Keratinocyte (primary cell): Measurements from ENCODE around the gene P2RX3. TPM values are rescaled to one million over a fixed set of nuclear protein-coding genes. Genes with fewer than 3 reads are reported as not detected.
A peak's percentile ranks its signal among the peaks of the same experiment; 100 is the strongest.

Experiments
- DNase-seq: peaks from one replicate; pipeline ENCODE4 v3.0.0-alpha.2; 2011; ENCODE audit warnings: low read depth, missing footprints, low spot score
- FAIRE-seq: peaks from 2 replicates; lab custom pipeline; 2011; peaks lifted over from hg19 to GRCh38; lab: Jason Lieb, UNC
- H2AFZ ChIP-seq: 2 replicates; pipeline ENCODE4 v1.6.0; 2012; ENCODE audit warnings: low read length, control low read depth, inconsistent platforms; ENCODE audit not compliant: control insufficient read depth
- H3K27ac ChIP-seq: 2 replicates; pipeline ENCODE4 v1.5.1; 2011; ENCODE audit warnings: low read length; ENCODE audit not compliant: control insufficient read depth, insufficient read depth
- H3K27me3 ChIP-seq: 3 replicates; pipeline ENCODE4 v1.6.0; 2011; ENCODE audit warnings: low read length; ENCODE audit not compliant: control insufficient read depth, insufficient read depth; ENCODE audit errors: extremely low read depth
- H3K36me3 ChIP-seq, 2 experiments: 2 replicates in 1 of 2; 3 replicates in 1 of 2; pipeline ENCODE4 v1.5.1; 2011; ENCODE audit warnings: low read length in 2 of 2, mild to moderate bottlenecking in 1 of 2; ENCODE audit not compliant: control insufficient read depth in 2 of 2, insufficient read depth in 2 of 2; ENCODE audit errors: extremely low read depth in 1 of 2
- H3K4me1 ChIP-seq: 3 replicates; pipeline ENCODE4 v1.5.1; 2011; ENCODE audit warnings: low read length; ENCODE audit not compliant: control insufficient read depth, insufficient read depth; ENCODE audit errors: extremely low read depth
- H3K4me2 ChIP-seq: 3 replicates; pipeline ENCODE4 v1.6.0; 2011; ENCODE audit warnings: low read depth, low read length; ENCODE audit not compliant: control insufficient read depth, insufficient read depth; ENCODE audit errors: extremely low read depth
- H3K4me3 ChIP-seq, 3 experiments: fragments of 200-600 bp in 1 of 3; sonication (generic) in 1 of 3; 2 replicates in 2 of 3; 3 replicates in 1 of 3; pipeline ENCODE4 v1.5.1; 2011 to 2016; ENCODE audit warnings: low read length in 3 of 3, mild to moderate bottlenecking in 3 of 3, control low read depth in 2 of 3, inconsistent platforms in 1 of 3, low read depth in 1 of 3, mixed read lengths in 1 of 3, mixed run types in 1 of 3, moderate library complexity in 1 of 3; ENCODE audit not compliant: control insufficient read depth in 2 of 3, insufficient read depth in 2 of 3; ENCODE audit errors: extremely low read depth in 1 of 3
- H3K79me2 ChIP-seq: 2 replicates; pipeline ENCODE4 v1.6.0; 2012; ENCODE audit warnings: low read length; ENCODE audit not compliant: control insufficient read depth, insufficient read depth
- H3K9ac ChIP-seq: 3 replicates; pipeline ENCODE4 v1.6.0; 2011; ENCODE audit warnings: low read length; ENCODE audit not compliant: control insufficient read depth, insufficient read depth; ENCODE audit errors: extremely low read depth
- H3K9me1 ChIP-seq: 3 replicates; pipeline ENCODE4 v1.6.0; 2011; ENCODE audit warnings: low read length; ENCODE audit not compliant: control insufficient read depth, insufficient read depth; ENCODE audit errors: extremely low read depth
- H3K9me3 ChIP-seq: 2 replicates; pipeline ENCODE4 v1.5.1; 2012; ENCODE audit warnings: low read depth, low read length; ENCODE audit not compliant: control insufficient read depth
- H4K20me1 ChIP-seq: 3 replicates; pipeline ENCODE4 v1.6.0; 2011; ENCODE audit warnings: low read length; ENCODE audit not compliant: control insufficient read depth, insufficient read depth; ENCODE audit errors: extremely low read depth
- EZH2 ChIP-seq: IDR thresholded peaks from one replicate; pipeline ENCODE4 v1.6.1; 2012; ENCODE audit warnings: inconsistent platforms, mild to moderate bottlenecking, low read length, moderate library complexity
- dilution Hi-C: fragments of 300-500 bp; cut with MboI; formaldehyde crosslinking; loops from one replicate; pipeline ENCODE4 v1.7.0; 2020; ENCODE audit warnings: low sequenced_read_pairs; ENCODE audit not compliant: extremely low pct_ligation_motif_present
- polyA plus RNA-seq, 5 experiments: library from polyadenylated mRNA; depleted of rRNA in 3 of 5; stranded (reverse) in 3 of 5; stranded (forward) in 1 of 5; unstranded in 1 of 5; fragments of >200 nt; gene quantifications; 1 replicate in 1 of 5; 2 replicates in 3 of 5; 3 replicates in 1 of 5; pipeline versions ENCODE4 v1.2.1 to v1.2.3, GENCODE V29; 2011 to 2012; ENCODE audit warnings: missing spikeins in 2 of 5, low read depth in 1 of 5, low replicate concordance in 1 of 5
- TF ChIP-seq, protein P1 (sequence below), 3 experiments: IDR thresholded peaks in 1 of 3; conservative IDR thresholded peaks in 1 of 3; optimal IDR thresholded peaks in 1 of 3; 2 replicates in 2 of 3; 3 replicates in 1 of 3; pipeline versions ENCODE3 to v1.5.1; 2011; ENCODE audit warnings: low read length in 3 of 3, mild to moderate bottlenecking in 3 of 3, moderate library complexity in 2 of 3, control low read depth in 1 of 3, inconsistent platforms in 1 of 3; ENCODE audit not compliant: insufficient read depth in 2 of 3; ENCODE audit errors: extremely low read depth in 1 of 3

P2RX3 gene
- polyA plus RNA-seq, 1 donor (not counting 4 experiments of a cell fraction or from before 2014, with no cell fraction given): not detected

DNA sequence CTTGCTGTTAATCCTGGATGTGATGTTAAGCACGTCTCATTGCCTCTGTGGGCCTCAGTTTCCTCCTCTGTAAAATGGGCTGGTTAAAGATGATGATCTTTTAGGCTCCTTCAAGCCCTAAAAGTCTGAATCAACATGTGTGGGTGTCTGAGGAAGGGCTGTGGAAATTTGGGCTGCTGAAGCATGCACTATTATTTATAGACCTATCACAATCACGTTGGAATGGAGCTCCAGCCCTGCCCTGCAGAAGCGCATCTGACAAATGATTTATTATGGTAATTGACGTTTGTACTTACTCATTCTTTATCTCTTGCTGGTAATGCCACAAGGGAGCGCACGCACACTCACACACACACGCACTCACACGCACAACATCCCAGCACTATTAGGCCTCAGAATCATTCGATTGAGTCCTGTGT is 20.4 kb downstream of the P2RX3 start:
- Histone ChIP-seq H3K9ac (no peak overlapping the region), H3K4me1 (peaks cover 21% of the 10 kb centered on the region)

DNA sequence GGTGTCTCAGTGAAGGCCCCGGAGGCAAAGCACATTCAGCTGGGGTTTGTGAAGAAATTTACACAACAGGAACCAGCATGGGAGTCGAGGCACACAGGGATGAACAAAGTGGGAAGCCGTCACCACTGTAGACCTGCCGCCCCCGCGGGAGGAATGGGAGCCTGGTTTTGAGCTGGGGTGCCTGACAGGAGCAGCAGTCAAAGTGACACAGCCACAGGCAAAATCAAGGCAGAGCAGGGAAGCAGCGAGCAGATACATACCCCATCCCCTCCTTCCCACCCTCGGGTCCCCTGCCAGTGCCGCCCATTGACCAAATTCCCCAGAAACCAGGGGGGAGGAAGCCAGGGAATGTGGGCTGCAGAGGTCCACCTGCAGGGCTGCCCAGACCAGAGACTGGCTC is 20.8 kb downstream of the P2RX3 start:
- no peak overlapping the region for H3K27ac ChIP-seq
- no peak overlapping the region for H3K4me2 ChIP-seq
- dilution Hi-C loops: no loop called here

More for the DNA sequence above, 20.4 kb downstream of the P2RX3 start:
- Histone ChIP-seq H3K9me3 (no peaks in the 10 kb centered on the region), H3K4me2 (no peak overlapping the region), H3K79me2 (no peaks in the 10 kb centered on the region), H3K27ac (no peak overlapping the region), H3K4me3 (no peak overlapping the region), H3K9me1 (no peaks in the 10 kb centered on the region), H2AFZ (no peak overlapping the region), H3K27me3 (no peaks in the 10 kb centered on the region), H4K20me1 (no peaks in the 10 kb centered on the region), H3K36me3 (no peaks in the 10 kb centered on the region)
- TF ChIP-seq, protein P1, sequence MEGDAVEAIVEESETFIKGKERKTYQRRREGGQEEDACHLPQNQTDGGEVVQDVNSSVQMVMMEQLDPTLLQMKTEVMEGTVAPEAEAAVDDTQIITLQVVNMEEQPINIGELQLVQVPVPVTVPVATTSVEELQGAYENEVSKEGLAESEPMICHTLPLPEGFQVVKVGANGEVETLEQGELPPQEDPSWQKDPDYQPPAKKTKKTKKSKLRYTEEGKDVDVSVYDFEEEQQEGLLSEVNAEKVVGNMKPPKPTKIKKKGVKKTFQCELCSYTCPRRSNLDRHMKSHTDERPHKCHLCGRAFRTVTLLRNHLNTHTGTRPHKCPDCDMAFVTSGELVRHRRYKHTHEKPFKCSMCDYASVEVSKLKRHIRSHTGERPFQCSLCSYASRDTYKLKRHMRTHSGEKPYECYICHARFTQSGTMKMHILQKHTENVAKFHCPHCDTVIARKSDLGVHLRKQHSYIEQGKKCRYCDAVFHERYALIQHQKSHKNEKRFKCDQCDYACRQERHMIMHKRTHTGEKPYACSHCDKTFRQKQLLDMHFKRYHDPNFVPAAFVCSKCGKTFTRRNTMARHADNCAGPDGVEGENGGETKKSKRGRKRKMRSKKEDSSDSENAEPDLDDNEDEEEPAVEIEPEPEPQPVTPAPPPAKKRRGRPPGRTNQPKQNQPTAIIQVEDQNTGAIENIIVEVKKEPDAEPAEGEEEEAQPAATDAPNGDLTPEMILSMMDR (optimal IDR thresholded peaks at IDR 0.05 in 1 of 3, IDR thresholded peaks at IDR 0.05 in 1 of 3, conservative IDR thresholded peaks at IDR 0.05 in 1 of 3; ENCODE audit: extremely low read depth in 1 of 3, insufficient read depth in 2 of 3, low read length in 3 of 3): peak in 1 of 3 experiments; percentile 68
- no peak for TF ChIP-seq EZH2
- dilution Hi-C loops: no loop called here
- DNase-seq (no peak), FAIRE-seq (peak; percentile 51)

More for the DNA sequence above, 20.8 kb downstream of the P2RX3 start:
- DNase-seq: no peak
- FAIRE-seq: no peak
- Histone ChIP-seq H4K20me1 (no peaks in the 10 kb centered on the region), H3K27me3 (no peaks in the 10 kb centered on the region), H3K9me1 (no peaks in the 10 kb centered on the region), H3K9ac (no peak overlapping the region), H3K4me1 (peaks cover 21% of the 10 kb centered on the region), H3K79me2 (no peaks in the 10 kb centered on the region), H3K4me3 (no peak overlapping the region), H2AFZ (no peak overlapping the region), H3K9me3 (no peaks in the 10 kb centered on the region), H3K36me3 (no peaks in the 10 kb centered on the region)
- TF ChIP-seq, protein P1 (optimal IDR thresholded peaks at IDR 0.05 in 1 of 3, IDR thresholded peaks at IDR 0.05 in 1 of 3, conservative IDR thresholded peaks at IDR 0.05 in 1 of 3; ENCODE audit: extremely low read depth in 1 of 3, insufficient read depth in 2 of 3, low read length in 3 of 3): no peak
- TF ChIP-seq EZH2: no peak
